ENCODE measurements around the gene PPOX.

PPOX gene

DNA sequence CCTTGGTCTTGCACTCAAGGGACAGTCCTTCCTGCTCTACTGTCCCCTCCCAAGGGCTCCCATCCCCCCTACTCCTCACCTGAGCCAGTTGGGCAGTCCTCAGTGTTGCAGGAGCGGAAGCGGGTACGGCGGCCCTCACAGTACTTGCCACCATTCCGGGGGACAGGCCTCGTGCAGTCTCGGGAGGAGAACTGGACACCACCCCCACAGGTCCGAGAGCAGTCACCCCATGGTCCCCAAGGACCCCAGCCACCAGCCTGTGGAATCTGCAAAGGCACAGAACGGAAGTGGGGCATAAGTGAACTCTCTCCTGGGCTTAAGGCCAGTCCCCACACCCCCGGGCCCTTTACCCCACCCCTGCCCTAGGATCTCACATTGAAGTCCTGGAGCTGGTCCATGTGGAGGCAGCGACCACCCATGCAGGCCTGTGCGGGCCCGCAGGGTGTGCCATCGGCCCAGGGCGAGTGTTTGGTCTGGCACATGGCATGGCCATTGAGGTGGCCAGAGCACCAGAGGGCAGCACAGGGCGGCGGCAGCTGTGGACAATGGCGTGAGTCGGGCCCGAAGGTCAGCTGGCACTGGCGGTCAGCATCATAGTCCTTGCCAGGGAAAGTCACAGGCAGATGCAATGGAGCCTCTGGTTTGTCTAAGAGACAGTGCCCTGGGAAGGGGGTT lies 27.5 kb downstream of the PPOX start:
- Histone ChIP-seq H2AK5ac (ENCODE audit: low read length, severe bottlenecking) (no peak overlapping the region), H3K9ac (ENCODE audit: low read length) (peak overlapping the region; percentile 51), H3K4me2 (ENCODE audit: low read length, poor library complexity, severe bottlenecking) (no peak overlapping the region), H3K18ac (ENCODE audit: low read depth in 1 of 2, low read length in 2 of 2) (no peak overlapping the region), H3K9me3 (ENCODE audit: control insufficient read depth, low read length) (no peaks in the 10 kb centered on the region), H4K91ac (ENCODE audit: low read length) (no peak overlapping the region), H2BK15ac (ENCODE audit: low read depth, poor library complexity, severe bottlenecking) (no peak overlapping the region), H3K14ac (ENCODE audit: low read length in 2 of 2) (peak overlapping the region in 1 of 2 experiments; percentile 79), H3K36me3 (ENCODE audit: control insufficient read depth in 1 of 2, insufficient read depth in 2 of 2, low read depth in 1 of 2, low read length in 2 of 2) (peaks cover 2 to 55% of the 10 kb centered on the region in 2 experiments), H2BK5ac (ENCODE audit: low read depth, low read length, poor library complexity, severe bottlenecking) (no peak overlapping the region), H3K4me3 (ENCODE audit: insufficient read depth in 1 of 2, low read depth in 1 of 2, low read length in 2 of 2) (no peak overlapping the region), H3K27me3 (ENCODE audit: control insufficient read depth in 1 of 2, insufficient read depth in 1 of 2, low read length in 2 of 2) (no peaks in the 10 kb centered on the region), H3K27ac (ENCODE audit: low read length, poor library complexity, severe bottlenecking) (no peak overlapping the region), H2AFZ (ENCODE audit: low read depth, low read length) (no peak overlapping the region), H3K4ac (ENCODE audit: low read depth in 1 of 2, low read length in 2 of 2) (no peak overlapping the region), H3K4me1 (ENCODE audit: control insufficient read depth, insufficient read depth, low read depth, low read length) (peaks cover 8% of the 10 kb centered on the region), H3K79me1 (replicated peaks; ENCODE audit: low read length, poor library complexity, severe bottlenecking) (no peaks in the 10 kb centered on the region), H3K23ac (ENCODE audit: low read length in 2 of 2) (no peak overlapping the region), H4K8ac (ENCODE audit: low read length) (no peak overlapping the region), H2BK12ac (ENCODE audit: low read length in 2 of 2) (no peak overlapping the region), H2BK120ac (ENCODE audit: low read depth, low read length) (no peak overlapping the region)
- no peak for DNase-seq
- 91% methylated on average over 21 of the region's 21 CpGs for WGBS

DNA sequence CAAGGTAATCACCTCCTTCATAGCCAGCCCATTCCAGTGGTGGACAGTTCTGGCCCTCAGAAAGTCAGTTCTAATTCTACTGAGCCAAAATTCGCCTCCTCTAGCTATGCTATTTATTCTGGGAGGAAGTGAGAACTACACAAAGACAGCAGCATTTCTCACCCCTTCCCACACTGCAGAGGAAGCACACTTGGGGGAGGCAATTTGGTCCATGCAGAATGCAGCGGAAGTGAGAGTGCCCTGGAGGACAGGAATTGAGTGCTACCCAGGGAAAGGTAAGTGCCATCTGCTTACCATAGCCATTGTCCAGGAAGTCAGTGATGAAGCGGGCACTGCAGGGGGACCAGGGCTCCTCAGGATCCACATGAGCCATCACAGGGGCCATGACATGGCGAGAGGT lies 28.9 kb downstream of the PPOX start:
- no peak overlapping the region for H2AFZ ChIP-seq (ENCODE audit: low read depth, low read length)
- H3K4ac ChIP-seq (ENCODE audit: low read depth in 1 of 2, low read length in 2 of 2), result no peak overlapping the region
- no peaks in the 10 kb centered on the region for H3K27me3 ChIP-seq (ENCODE audit: control insufficient read depth in 1 of 2, insufficient read depth in 1 of 2, low read length in 2 of 2)
- H4K8ac ChIP-seq (ENCODE audit: low read length), result no peak overlapping the region
- H3K9ac ChIP-seq (ENCODE audit: low read length), result peak overlapping the region; percentile 83
- H3K4me3 ChIP-seq (ENCODE audit: insufficient read depth in 1 of 2, low read depth in 1 of 2, low read length in 2 of 2), result no peak overlapping the region
- H2BK12ac ChIP-seq (ENCODE audit: low read length in 2 of 2), result no peak overlapping the region
- no peaks in the 10 kb centered on the region for H3K79me1 ChIP-seq (replicated peaks; ENCODE audit: low read length, poor library complexity, severe bottlenecking)
- DNase-seq, result no peak
- no peak overlapping the region for H2BK15ac ChIP-seq (ENCODE audit: low read depth, poor library complexity, severe bottlenecking)
- H3K14ac ChIP-seq (ENCODE audit: low read length in 2 of 2), result no peak overlapping the region
- no peak overlapping the region for H2BK120ac ChIP-seq (ENCODE audit: low read depth, low read length)
- no peak overlapping the region for H4K91ac ChIP-seq (ENCODE audit: low read length)
- H2BK5ac ChIP-seq (ENCODE audit: low read depth, low read length, poor library complexity, severe bottlenecking), result no peak overlapping the region
- WGBS, result 80% methylated on average over 4 of the region's 4 CpGs
- H3K23ac ChIP-seq (ENCODE audit: low read length in 2 of 2), result no peak overlapping the region
- no peak overlapping the region for H3K27ac ChIP-seq (ENCODE audit: low read length, poor library complexity, severe bottlenecking)
- H3K18ac ChIP-seq (ENCODE audit: low read depth in 1 of 2, low read length in 2 of 2), result no peak overlapping the region
- H3K4me1 ChIP-seq (ENCODE audit: control insufficient read depth, insufficient read depth, low read depth, low read length), result peaks cover 8% of the 10 kb centered on the region
- H3K9me3 ChIP-seq (ENCODE audit: control insufficient read depth, low read length), result no peaks in the 10 kb centered on the region
- no peak overlapping the region for H2AK5ac ChIP-seq (ENCODE audit: low read length, severe bottlenecking)
- H3K4me2 ChIP-seq (ENCODE audit: low read length, poor library complexity, severe bottlenecking), result no peak overlapping the region
- H3K36me3 ChIP-seq (ENCODE audit: control insufficient read depth in 1 of 2, insufficient read depth in 2 of 2, low read depth in 1 of 2, low read length in 2 of 2), result peaks cover 2 to 55% of the 10 kb centered on the region in 2 experiments

DNA sequence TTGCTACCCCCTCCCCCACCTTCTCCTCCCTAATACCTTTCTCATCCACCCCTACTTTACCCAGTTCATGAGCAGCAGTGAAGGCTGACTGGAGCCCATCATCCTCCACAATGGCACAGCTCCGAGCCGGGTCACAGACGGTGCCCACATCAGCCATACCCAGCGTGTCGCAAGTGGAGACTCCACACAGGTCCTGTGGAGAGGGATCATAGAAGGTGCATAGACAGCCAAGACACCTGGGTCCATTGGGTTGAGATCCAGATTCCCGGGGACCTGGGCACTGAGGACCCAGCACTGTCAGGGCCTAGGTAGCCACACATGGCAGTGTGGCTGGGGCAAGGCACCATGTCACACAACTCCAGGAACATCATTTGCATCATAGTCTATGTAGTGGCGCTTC lies 29.9 kb downstream of the PPOX start:
- Histone ChIP-seq H3K18ac (ENCODE audit: low read depth in 1 of 2, low read length in 2 of 2) (no peak overlapping the region), H3K27ac (ENCODE audit: low read length, poor library complexity, severe bottlenecking) (no peak overlapping the region), H3K4me3 (ENCODE audit: insufficient read depth in 1 of 2, low read depth in 1 of 2, low read length in 2 of 2) (peak overlapping the region in 1 of 2 experiments; percentile 84), H4K91ac (ENCODE audit: low read length) (peak overlapping the region; percentile 21), H2BK5ac (ENCODE audit: low read depth, low read length, poor library complexity, severe bottlenecking) (no peak overlapping the region), H2BK120ac (ENCODE audit: low read depth, low read length) (peak overlapping the region; percentile 6), H3K4ac (ENCODE audit: low read depth in 1 of 2, low read length in 2 of 2) (no peak overlapping the region), H2AK5ac (ENCODE audit: low read length, severe bottlenecking) (no peak overlapping the region), H3K4me2 (ENCODE audit: low read length, poor library complexity, severe bottlenecking) (no peak overlapping the region), H3K14ac (ENCODE audit: low read length in 2 of 2) (no peak overlapping the region), H4K8ac (ENCODE audit: low read length) (peak overlapping the region; percentile 0), H2BK12ac (ENCODE audit: low read length in 2 of 2) (peak overlapping the region in 1 of 2 experiments; percentile 1), H3K4me1 (ENCODE audit: control insufficient read depth, insufficient read depth, low read depth, low read length) (peaks cover 8% of the 10 kb centered on the region), H3K23ac (ENCODE audit: low read length in 2 of 2) (no peak overlapping the region), H3K36me3 (ENCODE audit: control insufficient read depth in 1 of 2, insufficient read depth in 2 of 2, low read depth in 1 of 2, low read length in 2 of 2) (peaks cover 2 to 47% of the 10 kb centered on the region in 2 experiments), H2BK15ac (ENCODE audit: low read depth, poor library complexity, severe bottlenecking) (no peak overlapping the region), H3K9me3 (ENCODE audit: control insufficient read depth, low read length) (no peaks in the 10 kb centered on the region), H3K79me1 (replicated peaks; ENCODE audit: low read length, poor library complexity, severe bottlenecking) (no peaks in the 10 kb centered on the region), H3K27me3 (ENCODE audit: control insufficient read depth in 1 of 2, insufficient read depth in 1 of 2, low read length in 2 of 2) (no peaks in the 10 kb centered on the region), H2AFZ (ENCODE audit: low read depth, low read length) (no peak overlapping the region), H3K9ac (ENCODE audit: low read length) (peak overlapping the region; percentile 83)
- no peak for DNase-seq
- WGBS, result 95% methylated on average over 7 of the region's 7 CpGs

DNA sequence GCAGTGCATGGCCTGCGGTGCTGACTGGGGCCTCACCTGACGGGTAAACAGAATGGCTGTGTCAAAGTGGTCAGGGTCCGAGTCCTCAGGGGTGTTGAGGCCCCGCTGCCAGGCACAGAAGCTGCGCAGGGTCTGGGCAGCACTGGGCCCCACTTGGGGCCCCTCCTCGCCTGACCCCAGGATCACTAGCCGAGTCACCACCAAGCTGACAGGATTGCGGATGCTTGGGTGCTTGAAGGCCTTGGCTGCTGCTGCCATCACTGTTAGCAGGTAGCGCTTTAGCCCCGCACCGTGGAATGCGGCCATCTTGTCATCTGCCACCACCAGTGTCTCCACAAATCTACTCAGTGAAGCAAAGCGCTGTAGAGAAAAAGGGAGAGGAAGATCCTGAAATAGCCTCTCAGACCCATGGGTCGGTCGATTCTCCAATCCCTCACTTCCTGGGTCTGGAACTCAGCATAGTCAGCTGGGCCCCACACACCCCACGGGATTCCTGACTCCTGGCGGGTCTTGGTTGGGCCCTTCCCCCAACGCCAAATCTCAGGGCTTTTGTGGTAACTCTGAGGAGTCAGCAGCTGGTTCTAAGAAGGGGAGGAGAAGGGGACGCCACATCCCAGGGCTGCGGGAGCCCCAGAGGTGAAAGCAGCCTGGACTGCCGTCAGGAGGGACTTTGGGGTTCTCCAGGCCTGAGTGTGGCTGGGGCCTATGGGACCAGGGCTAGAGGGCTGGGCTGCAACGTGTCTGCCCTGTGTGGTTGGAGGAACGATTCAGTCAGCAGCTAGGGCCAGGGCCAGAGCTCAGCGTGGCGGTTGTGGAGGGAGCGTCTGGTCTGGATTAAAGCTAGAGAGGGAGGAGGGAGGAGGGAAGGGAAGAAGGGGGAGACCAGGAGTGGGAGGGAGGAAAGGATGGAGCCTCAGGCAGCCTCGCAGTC lies 30.6 kb downstream of the PPOX start:
- Histone ChIP-seq H2BK120ac (ENCODE audit: low read depth, low read length) (no peak overlapping the region), H3K4me1 (ENCODE audit: control insufficient read depth, insufficient read depth, low read depth, low read length) (peaks cover 8% of the 10 kb centered on the region), H3K4me3 (ENCODE audit: insufficient read depth in 1 of 2, low read depth in 1 of 2, low read length in 2 of 2) (peak overlapping the region in 1 of 2 experiments; percentile 84), H2BK15ac (ENCODE audit: low read depth, poor library complexity, severe bottlenecking) (peak overlapping the region; percentile 44), H4K91ac (ENCODE audit: low read length) (peak overlapping the region; percentile 91), H3K27me3 (ENCODE audit: control insufficient read depth in 1 of 2, insufficient read depth in 1 of 2, low read length in 2 of 2) (no peaks in the 10 kb centered on the region), H3K23ac (ENCODE audit: low read length in 2 of 2) (no peak overlapping the region), H3K9me3 (ENCODE audit: control insufficient read depth, low read length) (no peaks in the 10 kb centered on the region), H2AK5ac (ENCODE audit: low read length, severe bottlenecking) (no peak overlapping the region), H2BK5ac (ENCODE audit: low read depth, low read length, poor library complexity, severe bottlenecking) (no peak overlapping the region), H3K14ac (ENCODE audit: low read length in 2 of 2) (peak overlapping the region in 1 of 2 experiments; percentile 45), H3K4ac (ENCODE audit: low read depth in 1 of 2, low read length in 2 of 2) (peak overlapping the region; percentile 66 to 90), H3K79me1 (replicated peaks; ENCODE audit: low read length, poor library complexity, severe bottlenecking) (no peaks in the 10 kb centered on the region), H2AFZ (ENCODE audit: low read depth, low read length) (peak overlapping the region; percentile 33), H3K36me3 (ENCODE audit: control insufficient read depth in 1 of 2, insufficient read depth in 2 of 2, low read depth in 1 of 2, low read length in 2 of 2) (peaks cover 2 to 41% of the 10 kb centered on the region in 2 experiments), H2BK12ac (ENCODE audit: low read length in 2 of 2) (peak overlapping the region in 1 of 2 experiments; percentile 49), H3K18ac (ENCODE audit: low read depth in 1 of 2, low read length in 2 of 2) (peak overlapping the region; percentile 37 to 56), H3K4me2 (ENCODE audit: low read length, poor library complexity, severe bottlenecking) (no peak overlapping the region), H4K8ac (ENCODE audit: low read length) (peak overlapping the region; percentile 95), H3K9ac (ENCODE audit: low read length) (peak overlapping the region; percentile 83), H3K27ac (ENCODE audit: low read length, poor library complexity, severe bottlenecking) (no peak overlapping the region)
- 72% methylated on average over 23 of the region's 27 CpGs for WGBS
- peak; percentile 54 for DNase-seq
